ENCODE measurements around the gene GAL3ST1.
"Not testable (repeated sequence)": the region's sequence is repeated elsewhere in the genome, so short reads cannot be mapped to it uniquely, and the experiment has no call there.

GAL3ST1 gene

GRCh38 chr22:30564045-30564760, 10.3 kb downstream of the GAL3ST1 start:
- no peak overlapping the region for H3K27ac ChIP-seq
- no peaks in the 10 kb centered on the region for H3K36me3 ChIP-seq
- H3K9me3 ChIP-seq = no peaks in the 10 kb centered on the region
- no peak overlapping the region for H3K4me3 ChIP-seq (ENCODE audit: low read depth in 1 of 2, low read length in 1 of 2)
- H3K27me3 ChIP-seq = no peaks in the 10 kb centered on the region
- TF ChIP-seq, protein P1, sequence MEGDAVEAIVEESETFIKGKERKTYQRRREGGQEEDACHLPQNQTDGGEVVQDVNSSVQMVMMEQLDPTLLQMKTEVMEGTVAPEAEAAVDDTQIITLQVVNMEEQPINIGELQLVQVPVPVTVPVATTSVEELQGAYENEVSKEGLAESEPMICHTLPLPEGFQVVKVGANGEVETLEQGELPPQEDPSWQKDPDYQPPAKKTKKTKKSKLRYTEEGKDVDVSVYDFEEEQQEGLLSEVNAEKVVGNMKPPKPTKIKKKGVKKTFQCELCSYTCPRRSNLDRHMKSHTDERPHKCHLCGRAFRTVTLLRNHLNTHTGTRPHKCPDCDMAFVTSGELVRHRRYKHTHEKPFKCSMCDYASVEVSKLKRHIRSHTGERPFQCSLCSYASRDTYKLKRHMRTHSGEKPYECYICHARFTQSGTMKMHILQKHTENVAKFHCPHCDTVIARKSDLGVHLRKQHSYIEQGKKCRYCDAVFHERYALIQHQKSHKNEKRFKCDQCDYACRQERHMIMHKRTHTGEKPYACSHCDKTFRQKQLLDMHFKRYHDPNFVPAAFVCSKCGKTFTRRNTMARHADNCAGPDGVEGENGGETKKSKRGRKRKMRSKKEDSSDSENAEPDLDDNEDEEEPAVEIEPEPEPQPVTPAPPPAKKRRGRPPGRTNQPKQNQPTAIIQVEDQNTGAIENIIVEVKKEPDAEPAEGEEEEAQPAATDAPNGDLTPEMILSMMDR (IDR thresholded peaks at IDR 0.05) = no peak
- H3K4me1 ChIP-seq (ENCODE audit: control insufficient read depth in 1 of 2, insufficient read depth in 1 of 2, low read depth in 1 of 2, low read length in 1 of 2) = no peaks in the 10 kb centered on the region

- no peak overlapping the region for H3K4me3 ChIP-seq (ENCODE audit: low read depth in 1 of 2, low read length in 1 of 2)
- H3K27ac ChIP-seq = no peak overlapping the region
- no peaks in the 10 kb centered on the region for H3K4me1 ChIP-seq (ENCODE audit: control insufficient read depth in 1 of 2, insufficient read depth in 1 of 2, low read depth in 1 of 2, low read length in 1 of 2)
- TF ChIP-seq, protein P1 (IDR thresholded peaks at IDR 0.05) = no peak
- H3K36me3 ChIP-seq = no peaks in the 10 kb centered on the region
- H3K27me3 ChIP-seq = no peaks in the 10 kb centered on the region
- no peaks in the 10 kb centered on the region for H3K9me3 ChIP-seq
Observed at GRCh38 chr22:30562366-30562765, 12.1 kb downstream of the GAL3ST1 start.

- Histone ChIP-seq H3K9me3 (no peaks in the 10 kb centered on the region), H3K36me3 (no peaks in the 10 kb centered on the region), H3K27ac (no peak overlapping the region), H3K4me3 (ENCODE audit: low read depth in 1 of 2, low read length in 1 of 2) (no peak overlapping the region), H3K4me1 (ENCODE audit: control insufficient read depth in 1 of 2, insufficient read depth in 1 of 2, low read depth in 1 of 2, low read length in 1 of 2) (no peaks in the 10 kb centered on the region), H3K27me3 (no peaks in the 10 kb centered on the region)
- TF ChIP-seq, protein P1 (IDR thresholded peaks at IDR 0.05) = no peak
Observed at GRCh38 chr22:30561402-30562189, 12.9 kb downstream of the GAL3ST1 start.

DNA sequence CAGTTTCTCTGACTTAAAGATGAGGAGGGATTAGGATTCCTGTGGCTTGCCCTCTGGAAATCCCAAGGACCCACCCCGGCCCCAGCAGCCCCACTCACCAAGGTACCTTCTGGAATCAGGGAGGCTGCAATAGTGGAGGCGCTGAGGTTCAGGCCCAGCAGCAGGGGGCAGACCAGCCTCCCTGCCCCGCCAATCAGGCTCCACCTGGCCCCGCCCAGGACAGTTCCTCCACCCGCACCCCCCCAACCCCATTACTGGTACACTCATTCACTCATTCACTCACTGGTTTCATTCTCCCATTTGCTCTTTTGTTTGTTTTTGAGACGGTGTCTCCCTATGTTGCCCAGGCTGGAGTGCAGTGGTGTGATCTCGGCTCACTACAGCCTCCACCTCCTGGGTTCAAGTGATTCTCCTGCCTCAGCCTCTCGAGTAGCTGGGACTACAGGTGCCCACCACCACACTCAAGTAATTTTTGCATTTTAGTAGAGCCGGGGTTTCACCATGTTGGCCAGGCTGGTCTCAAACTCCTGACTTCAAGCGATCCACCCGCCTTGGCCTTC, 13.7 kb downstream of the GAL3ST1 start:
- H3K27ac ChIP-seq; H3K9me3 ChIP-seq; H3K36me3 ChIP-seq; H3K4me3 ChIP-seq (ENCODE audit: low read depth in 1 of 2, low read length in 1 of 2); H3K27me3 ChIP-seq; H3K4me1 ChIP-seq (ENCODE audit: control insufficient read depth in 1 of 2, insufficient read depth in 1 of 2, low read depth in 1 of 2, low read length in 1 of 2): not testable (repeated sequence)

GRCh38 chr22:30559889-30560288, 14.6 kb downstream of the GAL3ST1 start:
- Histone ChIP-seq H3K4me1 (ENCODE audit: control insufficient read depth in 1 of 2, insufficient read depth in 1 of 2, low read depth in 1 of 2, low read length in 1 of 2) (no peaks in the 10 kb centered on the region), H3K36me3 (no peaks in the 10 kb centered on the region), H3K4me3 (ENCODE audit: low read depth in 1 of 2, low read length in 1 of 2) (no peak overlapping the region), H3K27me3 (no peaks in the 10 kb centered on the region), H3K9me3 (no peaks in the 10 kb centered on the region), H3K27ac (no peak overlapping the region)
- TF ChIP-seq, protein P1 (IDR thresholded peaks at IDR 0.05) = no peak

- no peaks in the 10 kb centered on the region for H3K4me1 ChIP-seq (ENCODE audit: control insufficient read depth in 1 of 2, insufficient read depth in 1 of 2, low read depth in 1 of 2, low read length in 1 of 2)
- no peaks in the 10 kb centered on the region for H3K9me3 ChIP-seq
- H3K27me3 ChIP-seq = no peaks in the 10 kb centered on the region
- no peak overlapping the region for H3K27ac ChIP-seq
- TF ChIP-seq, protein P1 (IDR thresholded peaks at IDR 0.05) = no peak
- no peaks in the 10 kb centered on the region for H3K36me3 ChIP-seq
- H3K4me3 ChIP-seq (ENCODE audit: low read depth in 1 of 2, low read length in 1 of 2) = no peak overlapping the region
Observed at GRCh38 chr22:30557243-30557642, 17.2 kb downstream of the GAL3ST1 start.

All from neutrophil (primary cell).